GM12878 (cell line): ENCODE results near the gene C4orf51.

Experiments used
- CTCF ChIP-seq, 3 experiments: IDR thresholded peaks in 2 of 3; conservative IDR thresholded peaks in 1 of 3; 2 replicates each; pipeline ENCODE4 v1.5.1; 2011; ENCODE audit warnings: low read depth in 3 of 3, low read length in 3 of 3, mild to moderate bottlenecking in 3 of 3, control low read depth in 2 of 3, moderate library complexity in 2 of 3, inconsistent platforms in 1 of 3, mixed read lengths in 1 of 3; ENCODE audit not compliant: control insufficient read depth in 2 of 3, insufficient read depth in 1 of 3; ENCODE audit errors: extremely low read depth in 1 of 3
- EP300 ChIP-seq, 2 experiments: fragments of 150-350 bp in 1 of 2; IDR thresholded peaks; 2 replicates each; pipeline ENCODE4 v1.6.1; 2011 to 2012; ENCODE audit warnings: low read depth in 2 of 2, low read length in 2 of 2, borderline replicate concordance in 1 of 2, improper control_type of control experiment in 1 of 2, inconsistent platforms in 1 of 2; ENCODE audit not compliant: control insufficient read depth in 1 of 2
- FOXM1 ChIP-seq: IDR thresholded peaks from 2 replicates; pipeline ENCODE4 v1.6.1; 2012; ENCODE audit warnings: low read depth, mild to moderate bottlenecking, inconsistent platforms, low read length, moderate library complexity
- IRF5 ChIP-seq: fragments of 450-650 bp; IDR thresholded peaks from 2 replicates; pipeline ENCODE4 v1.6.1; 2017; ENCODE audit warnings: borderline replicate concordance
- NFIC ChIP-seq: IDR thresholded peaks from 2 replicates; pipeline ENCODE4 v1.6.1; 2012; ENCODE audit warnings: low read depth, mild to moderate bottlenecking, inconsistent platforms, low read length, moderate library complexity
- NR2C2 ChIP-seq: IDR thresholded peaks from 2 replicates; pipeline ENCODE4 v1.6.1; 2011; ENCODE audit warnings: borderline replicate concordance, low read depth; ENCODE audit not compliant: control insufficient read depth, insufficient read length
- POLR2A ChIP-seq: IDR thresholded peaks from 2 replicates; pipeline ENCODE4 v1.6.1; 2011; ENCODE audit warnings: low read depth, mild to moderate bottlenecking, low read length
- POLR2AphosphoS5 ChIP-seq: IDR thresholded peaks from 2 replicates; pipeline ENCODE4 v1.6.1; 2011; ENCODE audit warnings: mild to moderate bottlenecking, low read length, inconsistent platforms
- RAD21 ChIP-seq: IDR thresholded peaks from 2 replicates; pipeline ENCODE4 v1.6.1; 2011; ENCODE audit warnings: mild to moderate bottlenecking, low read depth, low read length, moderate library complexity; ENCODE audit not compliant: insufficient read depth
- SMC3 ChIP-seq: IDR thresholded peaks from 2 replicates; pipeline ENCODE4 v1.6.1; 2011; ENCODE audit warnings: low read length, improper control_type of control experiment, borderline replicate concordance
- ZBED1 ChIP-seq: IDR thresholded peaks from 2 replicates; pipeline ENCODE4 v1.6.1; 2016; ENCODE audit warnings: borderline replicate concordance

- TF ChIP-seq POLR2A (no peak), EP300 (IDR thresholded peaks at IDR 0.05; ENCODE audit: borderline replicate concordance in 1 of 2, control insufficient read depth in 1 of 2, low read depth in 2 of 2, low read length in 2 of 2) (no peak), CTCF (IDR thresholded peaks at IDR 0.05 in 2 of 3, conservative IDR thresholded peaks at IDR 0.05 in 1 of 3; ENCODE audit: control insufficient read depth in 2 of 3, extremely low read depth in 1 of 3, insufficient read depth in 1 of 3, low read depth in 3 of 3, low read length in 3 of 3) (no peak), FOXM1 (no peak), IRF5 (no peak), POLR2AphosphoS5 (no peak), ZBED1 (no peak), NR2C2 (no peak), NFIC (no peak), SMC3 (no peak), RAD21 (no peak)
These were observed 90.2 kb downstream of the C4orf51 start for GRCh38 chr4:145770124-145770523.
